H4 (cell line): Measurements from ENCODE around the gene ELMOD1. TPM values are rescaled to one million over a fixed set of nuclear protein-coding genes. Genes with fewer than 3 reads are reported as not detected.

ENCODE experiments used
- total RNA-seq: library from RNA; depleted of rRNA; stranded (reverse); fragments of >200 nt; shearing (Covaris generic); gene quantifications from 2 replicates; pipeline ENCODE4 v1.2.3, GENCODE V29; 2014; rRNA removed

ELMOD1 gene
- total RNA-seq, 1 experiment from 2014 or later = 3.3 TPM

Other genes with a start within 250 kb of the ELMOD1 start
- 6.6 and 8.0 TPM in 2 replicates for gene CWF19L2, start 133.3 kb upstream of the ELMOD1 start, total RNA-seq
- 7.9 and 12.6 TPM in 2 replicates for gene ALKBH8, start 25.4 kb upstream of the ELMOD1 start, total RNA-seq
- gene SLN, start 120.9 kb downstream of the ELMOD1 start, total RNA-seq = 1.9 TPM in 1 of 2 replicates, not detected in the other